NK-92 (cell line): ENCODE results near the gene NAAA.
"Not testable (repeated sequence)": the region's sequence is repeated elsewhere in the genome, so short reads cannot be mapped to it uniquely, and the experiment has no call there.

Source experiments
- DNase-seq: peaks from one replicate; lab custom pipeline; 2025; ENCODE audit not compliant: unreplicated experiment; lab: John Stamatoyannopoulos, UW

Gene NAAA

DNA sequence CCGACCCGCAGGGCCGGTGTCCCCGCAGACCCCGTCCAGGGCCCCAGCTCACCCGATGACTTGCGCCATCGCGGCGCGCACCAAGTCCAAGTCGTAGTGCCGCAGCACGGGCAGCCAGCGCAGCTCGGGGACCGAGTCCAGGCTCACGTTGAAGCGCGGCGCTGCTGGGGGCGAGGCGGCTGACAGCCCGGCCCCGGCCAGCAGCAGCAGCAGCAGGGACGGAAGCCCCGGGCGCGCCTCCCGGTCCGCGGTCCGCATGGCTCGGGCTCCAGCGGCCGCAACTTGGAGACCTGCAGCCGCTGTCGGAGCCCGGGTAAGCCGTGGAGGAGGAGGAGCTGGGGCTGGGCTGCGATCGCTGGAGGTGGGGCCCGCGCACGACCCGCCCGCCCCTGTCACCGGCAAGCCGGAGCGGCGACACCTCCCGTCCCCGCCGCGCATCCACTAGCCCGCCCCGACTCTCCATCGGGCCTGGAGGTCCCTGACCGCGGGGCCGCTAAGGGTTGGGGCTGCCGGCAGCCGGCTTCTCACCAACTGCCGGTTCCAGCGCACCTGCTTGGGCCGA, at the start of gene NAAA:
Gene NAAA (minus strand): TSS at position 322 of the 562 bp plus-strand sequence. CDS start 64 bp downstream, at position 258.
- no peak for DNase-seq

DNA sequence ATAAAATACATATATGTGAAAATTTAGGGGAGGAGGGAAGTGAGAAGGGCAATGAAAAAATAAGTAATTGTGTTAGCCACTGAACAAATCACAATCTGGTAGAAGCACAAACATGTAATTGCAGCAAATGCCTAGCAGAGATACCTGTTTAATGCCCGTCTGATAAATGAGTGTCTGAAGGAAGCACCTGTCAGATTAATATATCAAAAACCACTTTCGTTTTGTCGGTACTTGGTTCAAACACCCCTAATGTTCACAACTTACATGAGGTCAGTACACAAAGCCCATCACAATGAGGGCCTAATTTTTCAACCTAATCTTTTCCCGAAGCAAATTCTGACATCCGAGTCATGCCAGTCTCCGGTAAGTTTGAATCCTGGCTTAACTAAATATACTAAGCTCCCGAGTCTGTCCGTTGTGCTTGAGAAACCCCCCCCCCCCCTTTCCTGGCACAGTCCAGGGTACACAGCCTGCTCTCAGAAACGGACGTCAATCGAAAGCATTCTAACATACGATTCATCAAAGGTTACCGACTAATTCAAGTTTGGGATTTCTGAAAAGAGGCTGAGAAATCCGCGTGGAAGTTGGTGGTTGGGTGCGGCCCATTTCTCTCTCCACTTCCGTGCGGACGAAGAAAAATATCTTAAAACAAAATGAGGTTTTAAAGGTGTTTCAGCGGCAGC, 49.2 kb upstream of the NAAA start:
- no peak for DNase-seq

DNA sequence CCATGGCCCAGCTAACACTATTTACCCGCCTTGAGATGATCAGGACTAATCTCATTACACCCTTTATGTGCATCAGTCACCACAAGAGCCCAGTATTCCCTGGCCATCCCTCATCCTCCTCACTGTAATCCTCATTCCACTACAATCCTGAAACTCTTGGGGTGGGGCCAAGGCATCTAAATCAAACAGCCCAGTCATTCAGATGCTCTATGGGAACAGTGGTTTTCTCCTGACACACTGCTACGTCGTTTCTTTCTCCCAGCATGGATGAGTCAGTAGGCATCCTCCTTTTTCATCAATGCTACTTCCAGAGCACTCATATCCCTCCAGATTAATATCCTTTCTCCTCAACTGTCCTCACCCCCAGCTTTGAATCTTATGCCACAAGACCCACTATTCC, 44.3 kb upstream of the NAAA start:
- no peak for DNase-seq

GRCh38 chr4:75980576-75980975, 39.8 kb upstream of the NAAA start:
- no peak for DNase-seq

DNA sequence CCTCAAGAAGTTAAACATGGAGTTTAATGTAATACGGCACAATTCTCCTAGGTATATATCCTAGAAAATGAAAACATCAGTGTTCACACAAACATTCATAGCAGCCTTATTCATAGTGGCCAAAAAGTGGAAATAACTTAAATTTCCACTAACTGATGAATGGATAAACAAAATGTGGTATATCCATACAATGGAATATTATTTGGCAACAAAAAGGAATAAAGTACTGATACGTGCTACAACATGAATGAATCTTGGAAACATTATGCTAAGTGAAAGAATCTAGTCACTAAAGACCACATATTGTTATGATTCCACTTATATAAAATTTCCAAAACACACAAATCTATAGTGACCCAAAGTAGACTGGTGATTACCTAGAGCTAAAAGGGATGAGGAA, 35.4 kb upstream of the NAAA start:
- DNase-seq, result no peak

DNA sequence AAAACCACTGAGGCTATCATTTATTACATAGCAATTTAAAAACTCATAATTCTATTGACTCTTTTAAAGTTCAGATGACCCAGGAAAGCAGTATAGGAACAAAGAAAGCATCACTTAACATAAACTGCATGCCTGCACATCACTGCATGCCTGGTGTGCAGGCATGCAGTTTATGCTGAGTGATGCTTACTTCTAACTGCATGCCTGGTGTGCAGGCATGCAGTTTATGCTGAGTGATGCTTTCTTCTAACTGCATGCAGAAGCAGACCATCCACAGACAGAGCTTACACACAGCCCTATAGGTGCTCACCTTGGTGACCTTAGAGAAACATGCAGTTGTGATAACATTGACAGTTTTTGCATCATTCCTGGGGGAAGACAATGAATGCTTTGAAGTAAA, 33.0 kb upstream of the NAAA start:
- DNase-seq, result no peak

- no peak for DNase-seq
Measured at GRCh38 chr4:75968084-75968483, 27.3 kb upstream of the NAAA start.

GRCh38 chr4:75963558-75963957, 22.7 kb upstream of the NAAA start:
- DNase-seq, result no peak

DNA sequence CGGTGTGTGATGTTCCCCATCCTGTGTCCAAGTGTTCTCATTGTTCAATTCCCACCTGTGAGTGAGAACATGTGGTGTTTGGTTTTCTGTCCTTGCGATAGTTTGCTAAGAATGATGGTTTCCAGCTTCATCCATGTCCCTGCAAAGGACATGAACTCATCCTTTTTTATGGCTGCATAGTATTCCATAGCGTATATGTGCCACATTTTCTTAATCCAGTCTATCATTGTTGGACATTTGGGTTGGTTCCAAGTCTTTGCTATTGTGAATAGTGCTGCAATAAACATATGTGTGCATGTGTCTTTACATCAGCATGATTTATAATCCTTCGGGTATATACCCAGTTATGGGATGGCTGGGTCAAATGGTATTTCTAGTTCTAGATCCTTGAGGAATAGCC, 21.3 kb upstream of the NAAA start:
- DNase-seq, result not testable (repeated sequence)

- DNase-seq, result not testable (repeated sequence)
Measured at GRCh38 chr4:75958546-75958945, 17.7 kb upstream of the NAAA start.

DNA sequence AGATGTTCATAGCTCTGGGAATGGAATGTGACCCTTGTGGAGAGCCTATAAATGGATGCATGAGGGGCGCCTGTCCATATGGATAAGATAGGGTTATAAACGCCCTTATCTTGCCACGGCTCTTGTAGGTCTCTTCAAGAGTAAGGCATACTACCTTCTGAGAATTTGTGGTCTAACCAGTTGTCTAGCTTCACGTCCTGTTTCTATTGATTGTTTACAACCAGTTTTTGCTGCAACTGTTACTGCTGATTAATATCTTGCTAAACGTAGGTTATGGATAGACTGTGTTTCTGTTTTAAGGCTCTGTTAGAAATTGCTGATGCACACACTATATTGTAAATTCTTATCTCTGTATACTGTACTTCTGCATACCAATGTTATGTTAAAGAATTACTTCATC, 14.0 kb upstream of the NAAA start:
- not testable (repeated sequence) for DNase-seq

GRCh38 chr4:75953509-75953908, 12.7 kb upstream of the NAAA start:
- no peak for DNase-seq

GRCh38 chr4:75950213-75950815, 9.5 kb upstream of the NAAA start:
- no peak for DNase-seq

GRCh38 chr4:75948822-75949444, 8.1 kb upstream of the NAAA start:
- no peak for DNase-seq

- DNase-seq, result no peak
Measured at GRCh38 chr4:75939890-75940691, 722 bp downstream of the NAAA start.

DNA sequence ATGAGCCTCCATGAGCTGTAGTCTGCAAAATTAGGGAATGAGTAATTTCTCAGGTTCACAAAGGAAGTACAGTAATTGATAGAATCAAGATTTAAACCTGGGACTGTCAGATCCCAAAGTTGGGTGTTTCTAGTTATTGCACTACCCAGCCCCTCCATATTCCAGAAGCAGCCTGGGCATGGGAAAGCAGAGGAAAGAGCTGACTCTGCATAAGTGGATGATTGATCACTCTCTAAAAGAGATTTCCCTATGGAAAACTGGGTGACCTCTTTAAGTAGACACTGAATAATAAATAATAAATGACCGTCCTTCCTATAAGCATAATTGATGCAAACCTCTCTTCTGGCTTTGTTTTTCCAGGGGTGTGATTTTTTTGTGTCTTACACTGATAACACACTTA, 5.2 kb downstream of the NAAA start:
- DNase-seq, result no peak

- DNase-seq, result no peak
Measured at GRCh38 chr4:75930152-75930551, 10.7 kb downstream of the NAAA start.

DNA sequence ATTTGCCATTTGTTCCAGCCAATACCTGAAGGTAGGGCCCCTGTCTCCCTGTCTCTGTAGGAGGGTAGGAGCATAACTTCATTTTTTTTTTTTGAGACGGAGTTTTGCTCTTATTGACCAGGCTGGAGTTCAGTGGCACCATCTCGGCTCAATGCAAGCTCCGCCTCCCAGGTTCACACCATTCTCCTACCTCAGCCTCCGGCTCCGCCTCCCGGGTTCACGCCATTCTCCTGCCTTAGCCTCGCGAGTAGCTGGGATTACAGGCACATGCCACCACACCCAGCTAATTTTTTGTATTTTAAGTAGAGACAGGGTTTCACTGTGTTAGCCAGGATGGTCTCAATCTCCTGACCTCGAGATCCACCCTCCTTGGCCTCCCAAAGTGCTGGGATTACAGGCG, 15.9 kb downstream of the NAAA start:
- not testable (repeated sequence) for DNase-seq

DNA sequence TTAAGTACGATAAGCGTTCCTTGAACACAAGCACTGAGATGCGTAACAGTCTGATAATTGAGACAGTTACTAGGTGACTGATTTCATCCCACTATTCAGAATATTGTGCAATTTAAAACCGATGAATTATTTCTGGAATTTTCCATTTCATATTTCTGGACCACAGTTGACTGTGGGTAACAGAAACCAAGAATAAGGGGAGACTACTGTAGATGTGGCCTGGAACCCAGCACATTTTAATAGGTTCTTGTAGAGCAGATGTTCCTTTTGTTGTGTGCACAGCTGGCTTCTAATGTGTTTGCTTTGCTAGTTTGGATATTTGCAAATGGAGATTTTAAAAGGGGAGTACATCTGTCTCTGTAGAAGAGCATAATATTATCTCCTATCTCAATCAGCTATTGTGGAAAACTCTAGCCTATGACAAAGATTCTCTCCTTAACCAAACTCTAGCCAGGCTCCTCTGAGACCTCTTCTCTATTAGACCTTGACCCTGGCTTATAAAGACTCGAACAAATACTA, 16.4 kb downstream of the NAAA start:
- DNase-seq, result no peak

- no peak for DNase-seq
Measured at GRCh38 chr4:75922588-75922987, 18.2 kb downstream of the NAAA start.

GRCh38 chr4:75921910-75922309, 18.9 kb downstream of the NAAA start:
- DNase-seq, result no peak
